Fibroblast of lung (primary cell): ENCODE results near the gene TMEM150A. TPM values are rescaled to one million over a fixed set of nuclear protein-coding genes. Genes with fewer than 3 reads are reported as not detected.

ENCODE experiments used
- DNase-seq, 2 donors: peaks; one replicate each; pipeline versions ENCODE4 v3.0.0 to v3.0.0-alpha.2; 2010; ENCODE audit warnings: low read depth in 2 of 2
- H2AFZ ChIP-seq: 2 replicates; pipeline ENCODE4 v1.5.1; 2012; ENCODE audit warnings: low read length, control low read depth, inconsistent platforms
- H3K27ac ChIP-seq: 2 replicates; pipeline ENCODE4 v1.5.1; 2011; ENCODE audit warnings: low read length, control low read depth; ENCODE audit not compliant: insufficient read depth
- H3K27me3 ChIP-seq: 2 replicates; pipeline ENCODE4 v1.5.1; 2011; ENCODE audit warnings: mild to moderate bottlenecking, low read length; ENCODE audit not compliant: control insufficient read depth, insufficient read depth
- H3K36me3 ChIP-seq: 2 replicates; pipeline ENCODE4 v1.5.1; 2011; ENCODE audit warnings: low read length; ENCODE audit not compliant: control insufficient read depth, insufficient read depth
- H3K4me1 ChIP-seq: 2 replicates; pipeline ENCODE4 v1.5.1; 2011; ENCODE audit warnings: low read length; ENCODE audit not compliant: control insufficient read depth, insufficient read depth; ENCODE audit errors: extremely low read depth
- H3K4me2 ChIP-seq: 2 replicates; pipeline ENCODE4 v1.5.1; 2011; ENCODE audit warnings: low read length, control low read depth; ENCODE audit not compliant: insufficient read depth; ENCODE audit errors: extremely low read depth
- H3K4me3 ChIP-seq, 4 experiments: fragments of 200-600 bp in 1 of 4; sonication (generic) in 1 of 4; replicated peaks in 1 of 4; 2 replicates each; pipeline ENCODE4 v1.5.1; 2011 to 2016; ENCODE audit warnings: low read length in 4 of 4, low read depth in 3 of 4, mild to moderate bottlenecking in 3 of 4, control low read depth in 2 of 4, inconsistent platforms in 1 of 4, mixed read lengths in 1 of 4; ENCODE audit not compliant: insufficient read depth in 1 of 4; ENCODE audit errors: control extremely low read depth in 1 of 4
- H3K79me2 ChIP-seq: 2 replicates; pipeline ENCODE4 v1.5.1; 2012; ENCODE audit warnings: mild to moderate bottlenecking, low read length, inconsistent platforms; ENCODE audit not compliant: control insufficient read depth, insufficient read depth
- H3K9ac ChIP-seq: 2 replicates; pipeline ENCODE4 v1.5.1; 2011; ENCODE audit warnings: mild to moderate bottlenecking, low read length, control low read depth; ENCODE audit not compliant: insufficient read depth
- H3K9me3 ChIP-seq: 2 replicates; pipeline ENCODE4 v1.5.1; 2012; ENCODE audit warnings: low read depth, low read length; ENCODE audit not compliant: control insufficient read depth, insufficient read depth
- H4K20me1 ChIP-seq: 2 replicates; pipeline ENCODE4 v1.5.1; 2011; ENCODE audit warnings: low read length; ENCODE audit not compliant: control insufficient read depth, insufficient read depth; ENCODE audit errors: extremely low read depth
- CTCF ChIP-seq, 2 donors: IDR thresholded peaks in 1 of 2; conservative IDR thresholded peaks in 1 of 2; 1 replicate in 1 of 2; 2 replicates in 1 of 2; pipeline ENCODE4 v1.5.1; 2011 to 2012; ENCODE audit warnings: low read length in 2 of 2, control low read depth in 1 of 2, inconsistent platforms in 1 of 2, low read depth in 1 of 2, mild to moderate bottlenecking in 1 of 2
- EZH2 ChIP-seq: IDR thresholded peaks from 2 replicates; pipeline ENCODE4 v1.5.1; 2012; ENCODE audit warnings: low read length, control low read depth, mild to moderate bottlenecking; ENCODE audit errors: missing control alignments
- polyA plus RNA-seq, 2 donors: library from polyadenylated mRNA; depleted of rRNA in 1 of 2; stranded (reverse) in 1 of 2; unstranded in 1 of 2; fragments of >200 nt; gene quantifications; 2 replicates each; pipeline ENCODE4 v1.2.1, GENCODE V29; 2011 to 2012; ENCODE audit warnings: missing spikeins in 1 of 2
- total RNA-seq: library from RNA; depleted of rRNA; stranded (reverse); fragments of >200 nt; gene quantifications from 2 replicates; pipeline ENCODE4 v1.2.1, GENCODE V29; 2014

Gene TMEM150A
- total and polyA plus RNA-seq, 2 donors (not counting 1 experiment from before 2014, with no cell fraction given), result 13.2 to 15.5 TPM

DNA sequence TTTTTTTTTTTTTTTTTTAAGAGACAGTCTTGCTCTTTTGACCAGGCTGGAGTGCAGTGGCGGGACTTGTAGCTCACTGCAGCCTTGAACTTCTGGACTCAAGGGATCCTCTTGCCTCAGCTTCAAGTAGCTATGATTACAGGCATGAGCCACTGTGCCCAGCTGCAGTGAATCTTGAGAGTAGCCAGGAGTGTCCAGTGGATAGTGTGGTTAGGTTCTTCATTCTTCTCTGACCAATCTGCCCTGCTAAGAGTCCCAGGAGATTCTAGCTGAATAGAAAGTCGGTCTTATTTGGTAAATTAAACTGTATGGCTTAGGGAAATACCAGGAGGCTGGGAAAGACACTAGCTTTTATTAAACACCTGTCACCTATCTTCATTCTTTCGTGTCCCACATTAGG is 28.8 kb upstream of the TMEM150A start:
- H3K27me3 ChIP-seq, result no peaks in the 10 kb centered on the region
- H2AFZ ChIP-seq, result no peak overlapping the region
- H3K27ac ChIP-seq, result no peak overlapping the region
- TF ChIP-seq CTCF (conservative IDR thresholded peaks at IDR 0.05 in 1 of 2, IDR thresholded peaks at IDR 0.05 in 1 of 2; ENCODE audit: low read depth in 1 of 2, low read length in 2 of 2), result no peak
- no peak for TF ChIP-seq EZH2
- H3K36me3 ChIP-seq, result peaks cover 15% of the 10 kb centered on the region
- H3K4me3 ChIP-seq, result no peak overlapping the region
- H3K9ac ChIP-seq, result no peak overlapping the region
- no peak for DNase-seq
- no peaks in the 10 kb centered on the region for H3K4me1 ChIP-seq
- no peaks in the 10 kb centered on the region for H4K20me1 ChIP-seq
- H3K9me3 ChIP-seq, result no peaks in the 10 kb centered on the region
- H3K4me2 ChIP-seq, result no peak overlapping the region
- peaks cover 3% of the 10 kb centered on the region for H3K79me2 ChIP-seq

GRCh38 chr2:85628658-85629057 is 26.2 kb upstream of the TMEM150A start:
- Histone ChIP-seq H3K27ac (no peak overlapping the region), H3K4me3 (no peak overlapping the region), H4K20me1 (no peaks in the 10 kb centered on the region), H3K4me1 (no peaks in the 10 kb centered on the region), H3K27me3 (no peaks in the 10 kb centered on the region), H2AFZ (no peak overlapping the region), H3K36me3 (peaks cover 22% of the 10 kb centered on the region), H3K9me3 (no peaks in the 10 kb centered on the region), H3K9ac (no peak overlapping the region), H3K4me2 (no peak overlapping the region), H3K79me2 (no peaks in the 10 kb centered on the region)
- no peak for DNase-seq
- TF ChIP-seq CTCF (conservative IDR thresholded peaks at IDR 0.05 in 1 of 2, IDR thresholded peaks at IDR 0.05 in 1 of 2; ENCODE audit: low read depth in 1 of 2, low read length in 2 of 2) (no peak), EZH2 (no peak)

- Histone ChIP-seq H3K27ac (no peak overlapping the region), H3K36me3 (peaks cover 27% of the 10 kb centered on the region), H2AFZ (no peak overlapping the region), H3K27me3 (no peaks in the 10 kb centered on the region), H3K79me2 (peaks cover 11% of the 10 kb centered on the region), H3K9ac (no peak overlapping the region), H3K9me3 (no peaks in the 10 kb centered on the region), H3K4me3 (no peak overlapping the region), H3K4me1 (no peaks in the 10 kb centered on the region), H3K4me2 (no peak overlapping the region), H4K20me1 (no peaks in the 10 kb centered on the region)
- TF ChIP-seq EZH2 (no peak), CTCF (conservative IDR thresholded peaks at IDR 0.05 in 1 of 2, IDR thresholded peaks at IDR 0.05 in 1 of 2; ENCODE audit: low read depth in 1 of 2, low read length in 2 of 2) (no peak)
- no peak for DNase-seq
These were observed 21.5 kb upstream of the TMEM150A start for GRCh38 chr2:85623991-85624390.
